Stimulated activated CD4-positive, alpha-beta T cell treated with anti-CD3 and anti-CD28 coated beads, Interleukin-15, amount 100 ng/mL, for 48 hours (primary cell): ENCODE measurements around the gene HOXD9.
A peak's percentile ranks its signal among the peaks of the same experiment; 100 is the strongest.

Experiments
- DNase-seq, 2 donors: peaks; one replicate each; pipeline ENCODE4 v3.0.0-alpha.2; 2020; ENCODE audit warnings: low read depth in 2 of 2

Gene HOXD9

GRCh38 chr2:176085861-176086771 lies 36.4 kb upstream of the HOXD9 start:
- DNase-seq: no peak

- no peak for DNase-seq
These were observed 35.0 kb upstream of the HOXD9 start for GRCh38 chr2:176087330-176088047.

- no peak for DNase-seq
These were observed 34.2 kb upstream of the HOXD9 start for GRCh38 chr2:176088048-176088936.

GRCh38 chr2:176088937-176089842 lies 33.3 kb upstream of the HOXD9 start:
- DNase-seq: no peak

GRCh38 chr2:176089843-176090395 lies 32.6 kb upstream of the HOXD9 start:
- no peak for DNase-seq

- DNase-seq: no peak
These were observed 31.7 kb upstream of the HOXD9 start for GRCh38 chr2:176090862-176091261.

- no peak for DNase-seq
These were observed 30.9 kb upstream of the HOXD9 start for GRCh38 chr2:176091329-176092258.

GRCh38 chr2:176092270-176093144 lies 30.0 kb upstream of the HOXD9 start, which contains the start of gene HOXD13:
TSS of gene HOXD13 (plus strand) at chr2:176092721. CDS start at chr2:176092891, 170 bp downstream.
- DNase-seq: no peak

GRCh38 chr2:176093145-176093897 lies 29.2 kb upstream of the HOXD9 start:
- no peak for DNase-seq

GRCh38 chr2:176093898-176094249 lies 28.6 kb upstream of the HOXD9 start:
- DNase-seq: no peak

GRCh38 chr2:176094349-176094748 lies 28.2 kb upstream of the HOXD9 start:
- DNase-seq: no peak

- no peak for DNase-seq
These were observed 27.1 kb upstream of the HOXD9 start for GRCh38 chr2:176095421-176095820.

- no peak for DNase-seq
These were observed 26.1 kb upstream of the HOXD9 start for GRCh38 chr2:176096243-176096985.

GRCh38 chr2:176096986-176097819 lies 25.3 kb upstream of the HOXD9 start:
- DNase-seq: peak in 1 of 2 donors; percentile 32

GRCh38 chr2:176097820-176098365 lies 24.6 kb upstream of the HOXD9 start:
- DNase-seq: no peak
